HG03066 (cell line): ENCODE data around the gene ECD.

Experiments used
- ATAC-seq: cut with Tn5 transposase; IDR thresholded peaks from one replicate; pipeline ENCODE4 v1.9.1; 2021; ENCODE audit warnings: low read depth; ENCODE audit not compliant: unreplicated experiment

Gene ECD

DNA sequence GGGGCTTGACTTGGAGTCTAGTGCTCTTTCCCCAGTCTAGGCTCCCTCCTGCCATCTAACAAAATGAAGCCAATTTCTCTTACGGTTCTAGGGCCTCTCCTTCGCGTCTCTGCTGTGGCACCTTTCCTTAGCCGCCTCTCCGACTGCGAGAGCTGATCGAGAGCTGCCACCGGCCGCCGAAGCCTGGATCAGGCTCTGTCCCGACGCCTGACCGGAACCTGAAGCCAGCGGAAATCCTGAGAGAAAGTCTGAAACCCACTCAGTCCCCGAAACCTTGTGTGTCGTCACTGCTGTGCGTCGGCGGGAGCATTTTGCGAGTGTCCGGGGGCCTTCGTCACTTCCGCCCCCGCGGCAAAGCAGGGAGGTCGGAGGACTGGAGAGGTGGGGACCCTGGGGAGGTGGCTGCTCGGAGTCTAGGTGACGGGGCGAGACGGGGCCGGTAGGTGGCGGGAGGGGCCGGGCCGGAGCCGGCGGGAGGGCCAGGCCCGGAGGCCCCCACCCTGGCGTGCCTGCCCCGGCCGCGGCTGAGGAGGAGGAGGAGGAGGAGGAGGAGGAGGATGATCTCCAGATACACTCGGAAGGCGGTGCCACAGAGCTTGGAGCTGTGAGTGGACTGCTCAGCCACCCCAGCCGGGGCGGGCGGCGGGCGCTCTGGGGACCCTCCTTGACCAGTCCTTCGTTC, at the start of gene ECD, which contains the start of gene FAM149B1:
ECD (minus strand) TSS at position 226 of the 682 bp plus-strand sequence. CDS start 4,071 bp downstream, outside the sequence.
FAM149B1 (plus strand) TSS at position 337 of the 682 bp plus-strand sequence; CDS start at position 558, 221 bp downstream.
- peak; percentile 91 for ATAC-seq

DNA sequence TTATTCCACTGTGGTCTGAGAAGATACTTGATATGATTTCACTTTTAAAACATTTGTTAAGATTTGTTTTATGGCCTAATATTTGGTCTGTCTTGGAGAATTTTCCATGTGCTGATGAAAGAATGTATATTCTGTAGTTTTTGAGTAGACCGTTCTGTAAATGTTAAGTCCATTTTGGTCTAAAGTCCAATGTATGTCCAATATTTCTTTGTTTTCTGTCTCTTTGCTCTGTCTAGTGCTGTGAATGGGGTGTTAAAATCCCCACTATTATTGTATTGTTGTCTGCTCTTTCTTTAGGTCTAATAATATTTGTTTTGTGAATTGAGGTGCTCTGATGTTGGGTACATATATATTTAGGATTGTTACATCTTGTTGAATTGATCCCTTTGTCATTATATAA, 47.9 kb upstream of the ECD start:
- ATAC-seq = no peak

DNA sequence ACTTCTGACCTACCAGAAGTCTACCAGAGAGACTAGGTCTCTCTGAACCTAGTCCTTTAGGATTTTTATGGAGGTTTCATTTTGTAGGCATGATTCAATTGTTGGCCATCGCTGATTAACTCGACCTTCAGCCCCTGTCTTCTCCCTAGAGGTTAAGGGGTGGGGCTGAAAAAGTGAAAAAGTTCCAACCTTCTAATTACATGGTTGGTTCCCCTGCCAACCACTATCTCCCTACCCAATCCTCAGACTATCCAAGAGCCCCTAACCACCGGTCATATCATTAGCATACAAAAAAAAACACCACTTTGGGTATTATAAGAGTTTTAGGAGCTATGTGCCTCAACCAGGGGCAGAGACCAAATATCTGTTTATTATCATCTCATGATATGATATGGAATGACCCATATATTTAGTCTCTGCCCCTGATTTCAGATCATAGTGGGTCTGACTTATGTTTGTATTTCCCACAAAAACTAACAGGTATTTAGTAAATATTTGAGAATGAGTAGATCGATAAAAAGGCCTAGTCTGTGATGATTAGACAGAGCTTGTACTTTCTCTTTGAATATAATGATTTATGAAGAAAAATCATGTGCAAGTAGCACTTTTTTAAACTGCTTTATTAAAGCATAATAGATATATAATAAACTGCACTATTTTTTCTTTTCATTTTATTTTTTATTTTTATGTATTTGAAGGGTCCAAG, 43.5 kb upstream of the ECD start:
- no peak for ATAC-seq

DNA sequence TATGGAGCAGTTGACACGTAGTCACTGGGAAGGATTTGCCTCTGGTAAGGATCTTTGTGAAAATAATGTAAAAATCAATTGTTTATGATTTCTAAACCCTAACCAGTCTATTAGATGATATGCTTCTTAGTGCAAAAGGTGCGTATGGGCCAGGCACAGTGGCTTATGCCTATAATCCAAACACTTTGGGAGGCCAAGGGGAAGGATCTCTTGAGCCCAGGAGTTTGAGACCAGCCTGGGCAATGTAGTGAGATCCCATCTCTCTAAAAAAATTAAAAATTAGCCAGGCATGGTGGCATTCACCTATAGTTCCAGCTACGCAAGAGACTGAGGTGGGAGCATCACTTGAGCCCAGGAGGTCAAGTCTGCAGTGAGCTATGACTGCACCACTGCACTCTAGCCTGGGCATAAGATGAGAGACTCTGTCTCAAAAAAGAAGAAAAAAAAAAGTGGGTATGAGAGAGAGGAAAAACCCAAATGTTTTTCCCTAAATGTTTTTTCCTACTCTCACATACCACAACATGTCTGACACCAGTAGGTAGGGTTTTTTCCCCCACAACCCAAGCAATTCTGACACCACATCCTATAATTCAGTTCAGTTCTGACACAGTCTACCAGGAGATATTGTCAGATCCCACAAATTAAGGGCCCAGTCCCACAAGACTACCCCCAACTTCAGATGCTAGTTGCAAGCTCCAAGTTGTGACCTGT, 42.7 kb upstream of the ECD start:
- no peak for ATAC-seq

DNA sequence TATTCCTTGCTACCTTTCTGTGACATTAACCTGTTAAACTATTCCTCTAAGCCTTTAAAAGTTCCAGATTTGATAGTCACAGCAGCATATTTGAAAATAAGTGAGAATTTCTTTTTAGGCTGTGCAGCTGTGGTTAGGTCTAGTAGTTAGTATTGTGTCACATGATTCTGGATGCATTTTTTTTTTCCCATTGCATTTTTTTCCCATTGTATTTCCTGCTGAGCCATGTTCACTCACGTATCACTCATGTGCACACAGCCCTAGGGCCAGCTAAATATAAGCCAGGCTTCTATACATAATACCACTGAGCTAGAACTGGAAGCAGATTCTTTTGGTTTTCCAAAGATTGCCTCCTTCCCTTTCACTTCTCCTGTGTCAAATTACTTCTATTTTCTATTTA, 41.9 kb upstream of the ECD start:
- no peak for ATAC-seq

DNA sequence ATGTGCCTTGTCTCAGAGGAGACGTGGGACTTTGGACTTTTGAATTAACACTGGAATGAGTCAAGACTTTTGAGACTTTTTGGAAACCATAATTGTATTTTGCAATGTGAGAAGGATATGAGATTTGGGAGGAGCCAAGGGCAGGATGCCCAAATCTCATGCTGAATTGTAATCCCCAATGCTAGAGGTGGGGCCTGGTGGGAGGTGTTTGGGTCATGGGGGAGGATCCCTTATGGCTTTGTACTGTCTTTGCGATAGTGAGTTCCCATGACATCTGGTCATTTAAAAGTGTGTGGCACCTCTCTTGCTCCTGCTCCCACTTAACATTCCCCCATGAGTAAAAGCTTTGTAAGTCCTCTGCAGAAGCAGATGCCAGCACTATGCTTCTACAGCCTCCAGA, 40.1 kb upstream of the ECD start:
- ATAC-seq = no peak

DNA sequence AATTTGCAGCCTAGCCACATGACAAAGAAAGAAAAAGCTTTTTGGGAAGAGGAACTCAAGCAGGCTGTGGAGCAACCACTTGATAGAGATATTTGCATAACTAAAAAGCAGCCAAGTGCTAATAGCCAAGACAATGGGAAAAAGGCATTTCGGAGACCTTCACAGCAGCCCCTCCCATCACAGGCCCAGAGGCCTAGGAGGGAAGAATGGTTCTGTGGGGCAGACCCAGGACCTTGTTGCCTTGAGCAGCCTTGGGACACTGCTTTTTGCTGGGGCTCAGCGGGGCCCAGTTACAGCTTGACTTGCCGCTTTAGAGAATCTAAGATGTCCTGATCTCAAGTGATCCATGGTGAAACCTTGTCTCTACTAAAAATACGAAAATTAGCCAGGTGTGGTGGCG, 38.6 kb upstream of the ECD start:
- no peak for ATAC-seq

DNA sequence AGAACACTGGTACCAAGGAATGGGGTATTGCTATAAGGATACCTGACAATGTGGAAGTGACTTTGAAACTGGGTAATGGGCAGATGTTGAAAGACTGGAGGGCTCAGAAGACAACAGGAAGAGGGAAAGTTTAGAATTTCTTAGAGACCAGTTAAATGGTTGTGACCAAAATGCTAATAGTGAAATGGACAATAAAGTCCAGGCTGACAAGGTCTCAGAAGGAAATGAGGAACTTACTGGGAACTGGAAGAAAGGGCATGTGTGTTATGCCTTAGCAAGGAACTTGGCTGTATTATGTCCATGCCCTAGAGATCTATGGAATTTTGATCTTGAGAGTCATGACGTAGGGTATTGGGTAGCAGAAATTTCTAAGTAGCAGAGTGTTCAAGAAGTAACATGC, 38.1 kb upstream of the ECD start:
- ATAC-seq = no peak

DNA sequence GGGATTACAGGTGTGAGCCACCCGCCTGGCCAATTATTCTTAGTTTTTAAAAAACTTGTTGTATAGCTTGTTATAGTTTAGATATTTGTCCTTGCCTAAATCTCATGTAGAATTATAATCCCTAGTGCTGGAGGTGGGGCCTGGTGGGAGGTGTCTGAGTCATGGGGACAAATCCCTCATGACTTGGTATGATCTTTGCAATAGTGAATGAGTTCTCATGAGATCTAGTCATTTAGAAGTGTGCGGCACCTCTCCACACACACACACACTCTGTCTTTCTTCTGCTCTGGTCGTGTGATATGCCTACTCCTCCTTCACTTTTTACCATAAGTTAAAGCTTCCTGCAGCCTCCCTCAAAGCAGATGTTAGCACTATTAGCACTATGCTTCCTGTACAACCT, 37.3 kb upstream of the ECD start:
- no peak for ATAC-seq

DNA sequence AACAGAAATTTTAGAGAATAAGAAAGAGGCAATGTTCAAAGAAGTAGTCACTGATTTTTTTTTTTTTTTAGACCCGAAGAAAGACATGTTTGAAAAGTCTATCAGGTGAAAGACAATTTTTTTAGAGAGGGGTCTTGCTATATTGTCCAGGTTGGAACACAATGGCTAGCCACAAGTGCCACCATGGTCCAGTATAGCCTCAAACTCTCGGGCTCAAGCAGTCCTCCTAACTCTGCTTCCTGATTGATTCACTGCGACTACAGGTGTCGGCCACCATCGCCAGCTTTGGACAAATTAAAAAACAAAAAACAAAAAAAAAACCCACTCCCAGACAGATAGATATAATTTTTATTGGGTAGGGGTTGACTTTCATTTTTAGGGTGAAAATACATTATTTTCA, 22.4 kb upstream of the ECD start:
- ATAC-seq = no peak

DNA sequence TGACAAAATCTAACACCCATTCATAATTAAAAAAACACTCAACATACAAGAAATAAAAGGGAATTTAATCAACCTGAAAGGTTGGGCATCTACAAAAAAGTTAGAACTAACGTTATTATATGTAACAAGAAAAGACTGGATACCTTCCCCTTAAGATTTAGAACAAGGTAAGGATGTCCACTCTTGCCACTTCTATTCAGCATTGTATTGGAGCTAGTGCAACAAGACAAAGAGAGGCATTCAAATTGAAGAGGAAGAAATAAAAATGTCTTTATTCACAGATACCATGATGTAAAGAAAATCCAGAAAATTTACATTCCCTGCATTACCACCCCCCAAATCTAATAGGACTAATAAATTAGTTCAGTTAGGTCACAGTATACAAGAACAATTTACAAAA, 18.5 kb upstream of the ECD start:
- ATAC-seq = no peak

DNA sequence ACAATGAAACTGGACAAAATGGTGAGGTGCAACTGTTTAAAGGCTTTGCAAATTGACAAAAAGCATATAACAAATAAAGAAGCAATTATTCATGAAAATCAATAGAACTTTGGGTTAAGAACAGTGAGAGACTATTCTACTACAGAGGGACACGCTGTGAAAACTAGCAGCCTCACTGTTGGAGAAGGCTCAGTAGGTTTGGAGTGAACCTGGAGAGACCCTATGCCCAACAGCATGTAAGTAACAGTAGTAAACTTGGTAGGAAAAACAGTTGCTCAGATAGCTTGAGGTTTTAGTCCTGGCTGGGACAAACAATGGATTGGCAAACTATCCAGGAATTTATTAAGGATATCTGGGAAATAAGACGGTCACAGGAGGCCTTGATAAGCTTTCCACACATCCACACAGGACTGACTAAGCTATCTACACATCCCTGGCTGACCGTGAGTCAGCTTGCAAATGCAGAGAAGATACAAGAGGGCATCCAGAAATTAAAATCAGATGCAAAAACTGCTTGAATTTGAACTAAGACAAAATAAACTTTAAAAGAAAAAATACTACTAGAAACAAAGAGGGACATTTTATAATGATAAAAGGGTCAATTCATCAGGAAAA, 16.0 kb upstream of the ECD start:
- no peak for ATAC-seq

DNA sequence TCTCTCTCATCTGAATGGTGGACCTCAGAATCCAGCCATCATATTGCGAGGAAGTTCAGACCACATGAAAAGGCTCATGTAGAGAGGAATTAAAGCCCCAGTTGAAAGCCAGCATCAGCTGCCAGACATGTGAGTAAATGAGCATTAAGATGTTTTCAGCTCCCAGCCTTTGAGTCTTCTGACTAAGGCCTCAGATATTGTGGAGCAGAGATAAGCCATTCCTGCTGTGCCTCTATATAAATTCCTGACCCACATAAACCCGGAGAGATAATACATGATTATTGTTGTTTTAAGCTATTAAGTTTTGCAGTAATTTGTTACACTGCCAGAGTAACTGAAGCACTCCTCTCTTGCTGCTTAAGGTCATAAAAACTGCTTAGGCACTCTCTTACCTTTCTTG, 14.8 kb upstream of the ECD start:
- no peak for ATAC-seq

DNA sequence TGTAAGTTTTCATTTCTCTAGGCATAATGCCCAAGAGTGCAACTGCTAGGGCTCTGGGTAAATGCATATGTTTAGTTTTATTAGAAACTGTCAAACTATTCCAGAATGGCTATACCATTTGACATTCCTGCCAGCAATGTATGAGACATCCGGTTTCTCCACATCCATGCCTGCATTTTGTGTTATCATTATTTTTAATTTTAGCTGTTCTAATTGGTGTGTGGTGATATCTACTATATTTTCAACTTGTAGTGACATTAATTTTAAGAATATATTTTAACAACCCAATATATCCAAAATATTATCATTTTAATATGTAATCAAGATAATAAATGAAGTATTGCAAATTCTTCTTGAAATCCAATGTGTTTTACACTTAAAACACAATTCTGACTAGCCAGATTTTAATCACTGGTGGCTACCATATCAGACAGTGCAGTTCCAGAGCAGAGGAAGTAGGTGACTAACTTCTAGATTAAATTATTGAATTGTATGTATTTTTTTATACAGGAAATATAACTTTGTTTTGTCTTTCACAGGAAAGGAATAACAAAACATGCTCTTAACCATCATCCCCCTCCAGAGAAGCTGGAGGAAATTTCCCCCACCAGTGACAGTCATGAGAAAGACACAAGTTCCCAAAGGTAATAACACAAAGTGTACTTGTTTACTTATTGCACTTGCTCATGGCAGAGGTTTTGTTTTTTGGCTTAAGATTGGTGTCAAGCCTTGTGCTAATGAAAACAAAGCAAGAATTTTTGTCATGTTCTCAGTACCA, 6.5 kb upstream of the ECD start:
- ATAC-seq = no peak

DNA sequence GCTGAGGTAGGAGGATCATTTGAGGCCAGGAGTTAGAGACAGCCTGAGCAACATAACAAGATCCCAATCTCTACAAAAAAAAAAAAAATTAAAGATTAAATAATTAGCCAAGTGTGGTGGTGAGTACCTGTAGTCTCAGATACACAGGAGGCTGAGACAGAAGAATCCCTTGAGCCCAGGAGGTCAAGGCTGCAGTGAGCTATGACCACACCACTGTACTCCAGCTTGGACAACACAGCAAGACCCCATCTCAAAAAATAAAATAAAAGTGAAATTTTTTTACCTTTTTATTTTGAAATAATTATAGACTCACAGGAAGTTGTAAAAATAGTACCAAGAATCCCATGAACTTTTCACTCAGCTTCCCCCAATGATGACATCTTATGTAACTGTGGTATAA, 5.1 kb upstream of the ECD start:
- no peak for ATAC-seq

DNA sequence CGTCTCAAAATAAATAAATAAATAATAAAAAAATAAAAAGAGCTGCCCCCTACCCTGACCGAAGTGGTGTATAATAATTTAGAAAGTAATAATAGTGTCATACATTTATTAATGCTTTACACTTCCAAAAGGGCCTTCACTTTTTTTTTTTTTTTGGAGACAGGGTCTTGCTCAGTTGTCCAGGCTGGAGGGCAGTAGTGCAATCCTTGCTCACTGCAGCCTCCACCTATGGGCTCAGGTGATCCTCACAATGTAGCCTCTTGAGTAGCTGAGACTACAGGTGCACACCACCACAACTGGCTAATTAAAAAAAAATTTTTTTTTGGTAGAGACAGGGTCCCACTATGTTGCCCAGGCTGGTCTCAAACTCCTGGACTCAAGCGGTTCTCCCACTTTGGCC, 1.5 kb upstream of the ECD start:
- no peak for ATAC-seq

DNA sequence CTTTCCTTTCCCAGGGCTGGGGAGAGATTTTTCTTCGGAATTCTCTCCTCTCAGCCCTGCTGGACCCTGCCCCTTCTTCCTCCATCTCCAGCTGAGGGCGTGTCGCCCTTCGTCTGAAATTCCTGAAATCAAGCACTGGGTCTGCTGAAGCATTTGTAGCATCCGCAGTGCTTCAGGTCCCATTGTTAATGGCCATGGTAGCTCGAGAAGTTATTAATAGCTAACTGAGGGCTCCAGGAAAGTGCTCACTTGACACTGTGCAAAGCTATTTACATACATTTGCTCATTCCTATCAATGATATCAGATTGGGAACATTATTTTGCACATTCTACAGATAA, 626 bp upstream of the ECD start:
- no peak for ATAC-seq

DNA sequence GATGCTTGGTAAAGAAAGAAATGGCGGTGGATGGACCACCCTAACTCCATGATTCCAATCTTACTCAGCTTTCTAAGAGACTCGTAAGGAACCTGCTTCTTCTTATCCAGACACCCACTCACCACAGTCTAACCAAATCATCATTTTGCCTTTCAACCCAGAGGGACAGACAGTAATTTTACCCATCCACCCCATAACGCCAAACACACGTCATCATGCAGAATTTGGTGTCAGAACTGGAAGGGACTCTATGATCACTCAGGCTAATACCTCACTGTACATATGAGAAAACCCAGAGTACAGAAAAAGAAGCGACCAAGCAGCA, 388 bp downstream of the ECD start:
- ATAC-seq = no peak

DNA sequence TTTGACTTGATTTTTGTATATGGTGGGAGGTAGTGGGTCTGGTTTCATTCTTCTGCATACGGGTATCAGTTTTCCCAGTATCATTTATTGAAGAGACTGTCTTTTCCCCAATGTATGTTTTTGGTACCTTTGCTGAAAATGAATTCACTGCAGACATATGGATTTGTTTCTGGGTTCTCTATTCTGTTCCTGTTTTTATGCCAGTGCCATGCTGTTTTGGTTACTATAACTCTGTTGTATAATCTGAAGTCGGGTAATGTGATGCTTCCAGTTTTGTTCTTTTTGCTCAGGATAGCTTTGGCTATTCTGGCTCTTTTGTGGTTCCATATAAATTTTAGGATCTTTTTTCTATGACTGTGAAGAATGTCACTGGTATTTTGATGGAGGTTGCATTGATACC, 836 bp downstream of the ECD start:
- ATAC-seq = no peak

DNA sequence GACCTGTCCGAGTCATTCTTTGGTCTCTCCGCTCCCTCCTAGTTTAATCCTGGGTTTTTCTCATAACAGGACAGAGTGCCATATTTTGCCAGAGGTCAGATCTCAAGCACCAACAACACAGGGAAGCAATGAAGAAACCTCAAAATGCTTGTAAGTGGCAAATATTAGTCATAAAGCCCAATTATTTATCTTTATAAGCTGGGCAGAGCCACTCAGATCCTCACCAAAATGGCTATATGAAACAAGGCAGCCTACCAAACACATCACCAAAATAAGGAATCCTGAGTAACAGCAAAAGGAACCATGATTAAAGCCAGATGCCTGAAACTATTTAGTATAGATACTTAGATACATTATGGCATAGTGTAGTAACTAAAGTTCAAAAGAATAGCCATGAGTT, 4.7 kb downstream of the ECD start:
- ATAC-seq = no peak

DNA sequence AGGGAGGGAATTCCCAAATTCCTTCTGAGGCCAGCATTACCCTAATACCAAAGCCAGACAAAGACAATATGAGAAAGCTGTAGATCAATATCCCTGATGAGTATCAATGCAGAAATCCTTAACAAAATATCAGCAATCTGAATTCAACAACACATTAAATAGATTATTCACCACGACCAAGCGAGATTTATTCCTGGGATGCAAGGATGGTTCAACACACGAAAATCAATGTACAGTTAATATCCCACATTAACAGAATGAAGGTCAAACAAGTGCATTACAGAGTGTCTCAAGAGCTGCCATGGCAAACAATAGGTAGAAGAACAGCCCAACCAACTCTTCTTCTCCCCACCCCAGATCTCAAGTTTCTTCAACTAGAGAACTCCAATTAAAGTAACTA, 6.1 kb downstream of the ECD start:
- no peak for ATAC-seq
